Sciatic nerve (tissue), 2 donors: Measurements from ENCODE around the gene LNPEP. TPM values are rescaled to one million over a fixed set of nuclear protein-coding genes. Genes with fewer than 3 reads are reported as not detected.

ENCODE experiments used
- ATAC-seq: fragments of 200-7000 bp; cut with Tn5 transposase; one replicate; pipeline ENCODE4 v1.9.1; 2020; ENCODE audit warnings: mild to moderate bottlenecking, moderate library complexity
- DNase-seq: peaks from one replicate; pipeline ENCODE4 v3.0.0-alpha.2; 2020; ENCODE audit warnings: low spot score
- intact Hi-C: fragments of 100-400 bp; cut with DNase I; formaldehyde crosslinking; loops from one replicate; pipeline ENCODE4 v1.14.2; 2022
- total RNA-seq: library from RNA; stranded (reverse); fragmentation: NEBNext Ultra II Directional; extraction: Animal tissue kit (Norgen Biotek cat#: 25700); gene quantifications from one replicate; pipeline ENCODE4 v1.2.1, GENCODE V29; 2021
- donor health status: DM: no; HTN: no; CAD: no.
- donor health status: DM: no; HTN: no; CAD: no.

The LNPEP gene
- total RNA-seq, result 43.1 TPM

DNA sequence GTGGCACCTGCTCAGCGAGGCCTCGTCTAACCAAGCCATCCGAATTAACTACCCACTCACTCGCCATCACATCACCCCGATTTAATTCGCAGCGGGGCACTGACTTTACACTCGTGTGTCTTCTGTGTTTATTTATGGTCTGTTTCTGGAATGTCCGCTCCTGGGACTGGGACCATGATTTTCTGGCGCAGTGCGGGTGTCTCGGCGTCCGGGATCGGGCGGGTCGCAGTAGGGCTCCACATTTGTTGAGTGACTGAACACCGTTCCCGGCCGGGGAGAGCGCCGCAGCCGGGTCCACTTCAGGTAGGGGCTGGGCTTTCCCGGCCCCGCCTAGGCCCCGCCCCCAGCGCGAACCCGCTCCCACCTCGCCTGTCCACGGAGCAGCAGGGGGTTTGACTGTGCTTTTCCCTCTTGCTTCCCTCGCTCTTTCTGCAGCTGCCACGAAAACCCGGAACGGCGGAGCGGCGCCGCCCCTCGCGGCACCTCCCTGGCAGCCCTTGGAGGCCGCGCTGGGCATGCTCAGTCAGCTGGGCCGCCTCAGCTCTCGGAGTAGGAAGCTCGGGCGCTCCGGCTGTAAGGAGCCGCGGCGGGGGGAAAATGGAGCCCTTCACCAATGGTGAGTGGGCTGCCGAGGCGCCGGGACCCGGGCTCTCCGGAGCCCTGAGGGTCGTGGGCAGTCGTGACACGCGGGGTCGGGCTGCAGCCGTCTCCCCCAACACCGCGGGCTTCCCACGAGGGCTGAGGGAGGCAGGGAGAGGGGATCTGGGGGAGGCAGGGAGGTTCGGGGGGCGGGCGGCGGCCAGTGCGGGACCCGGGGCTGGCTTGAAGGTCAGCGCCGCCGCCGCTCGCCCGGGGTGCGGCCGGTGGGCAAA is at the start of gene LNPEP:
LNPEP (plus strand) TSS at position 522 of the 872 bp plus-strand sequence; CDS start at position 598, 76 bp downstream.
- intact Hi-C loops, result no loop called here
- peak; percentile 96 for ATAC-seq
- DNase-seq, result peak; percentile 97

DNA sequence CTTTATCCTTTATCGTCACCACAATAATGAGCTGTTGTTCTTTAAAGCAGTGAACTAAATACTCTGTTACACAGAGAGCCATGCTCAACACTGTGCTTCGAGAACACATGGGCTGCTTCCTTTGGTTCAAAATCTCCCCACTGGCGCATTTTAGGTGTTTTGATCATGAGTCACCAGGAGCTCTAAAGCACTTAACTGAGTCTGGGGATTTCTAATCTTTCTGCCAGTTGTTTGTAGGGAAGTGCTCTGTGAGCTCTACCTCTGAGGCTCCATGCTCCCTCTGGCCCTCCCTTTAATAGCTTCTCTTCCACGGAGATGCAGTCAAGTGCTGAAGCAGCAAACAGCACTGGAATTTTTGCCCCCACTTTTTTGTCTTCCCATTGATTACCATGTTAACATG is 42.5 kb upstream of the LNPEP start:
- ATAC-seq (no peak), DNase-seq (no peak)
- intact Hi-C loops, result loop anchor here (5.0 kb wide), 1 partner anchor 286 kb away; no protein-coding TSS in a partner anchor

DNA sequence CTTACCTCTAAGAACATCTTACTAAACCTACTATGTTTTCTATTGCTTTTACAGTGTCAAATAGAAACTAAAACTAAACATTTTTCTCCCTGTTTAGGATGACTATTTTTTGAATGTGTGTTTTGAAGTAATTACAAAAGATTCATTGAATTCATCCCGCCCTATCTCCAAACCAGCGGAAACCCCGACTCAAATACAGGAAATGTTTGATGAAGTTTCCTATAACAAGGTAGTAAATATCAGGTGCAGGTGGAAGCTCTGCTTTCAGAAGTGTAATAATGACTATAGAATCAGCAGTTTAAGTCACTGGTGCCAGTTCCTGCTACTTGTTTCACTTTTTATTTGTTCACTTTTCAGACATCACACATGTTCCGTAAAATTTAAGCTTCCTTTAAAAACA is 39.6 kb upstream of the LNPEP start:
- intact Hi-C loops, result no loop called here

DNA sequence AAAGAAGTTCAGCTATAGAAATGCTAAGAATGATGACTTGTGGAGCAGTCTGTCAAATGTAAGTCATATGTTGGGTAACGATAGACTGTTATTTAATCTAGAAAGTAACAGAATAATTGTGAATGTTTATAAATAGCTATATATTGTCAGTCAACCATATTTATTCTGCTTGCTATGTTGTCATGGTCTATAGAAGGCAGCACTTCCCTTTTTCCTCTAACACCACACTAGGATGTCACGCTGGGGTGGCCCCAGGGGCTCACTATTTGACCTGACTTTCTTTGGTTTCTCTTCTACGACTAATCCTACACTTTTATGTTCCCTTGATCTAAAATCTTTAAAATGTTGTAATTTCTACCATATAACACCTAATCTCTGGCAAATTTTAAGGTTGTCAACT is 39.1 kb upstream of the LNPEP start:
- ATAC-seq (peak; percentile 68), DNase-seq (no peak)
- intact Hi-C loops, result no loop called here

More for the DNA sequence above, 39.6 kb upstream of the LNPEP start:
- DNase-seq (no peak), ATAC-seq (peak; percentile 42)

DNA sequence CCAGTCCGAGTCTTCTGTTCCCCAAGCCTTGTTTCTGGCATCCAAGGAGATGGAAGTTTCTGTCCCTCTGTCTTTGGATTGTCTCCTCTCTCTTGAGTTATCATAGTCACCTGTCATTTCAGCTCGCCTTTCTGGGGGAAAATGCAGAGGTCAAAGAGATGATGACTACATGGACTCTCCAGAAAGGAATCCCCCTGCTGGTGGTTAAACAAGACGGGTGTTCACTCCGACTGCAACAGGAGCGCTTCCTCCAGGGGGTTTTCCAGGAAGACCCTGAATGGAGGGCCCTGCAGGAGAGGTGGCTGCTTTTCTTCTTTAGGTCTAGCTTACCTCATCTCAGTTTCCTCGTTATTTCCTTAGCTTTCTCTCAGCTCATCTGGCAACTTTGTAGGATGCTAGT is 34.5 kb upstream of the LNPEP start:
- intact Hi-C loops, result no loop called here
- no peak for ATAC-seq
- DNase-seq, result no peak

DNA sequence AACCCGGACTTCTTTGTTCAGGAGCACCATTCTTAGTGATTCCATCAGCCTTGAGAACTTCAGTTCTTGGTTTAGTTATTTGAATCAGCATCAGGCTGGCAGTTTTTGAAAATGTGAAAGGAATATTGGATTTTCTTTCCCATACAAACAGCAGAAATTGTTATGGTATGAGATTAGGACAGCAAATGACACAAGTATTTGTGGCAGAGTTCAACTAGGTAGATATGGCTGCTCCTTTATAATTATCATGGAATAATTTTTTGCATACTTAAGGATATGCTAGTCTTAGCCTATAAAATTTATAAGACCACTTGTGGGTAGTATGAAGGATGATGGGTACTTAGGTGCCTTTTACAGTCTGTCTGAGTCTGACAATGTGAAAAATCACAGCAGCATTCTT is 34.0 kb upstream of the LNPEP start:
- no peak for DNase-seq
- no peak for ATAC-seq
- intact Hi-C loops, result no loop called here

DNA sequence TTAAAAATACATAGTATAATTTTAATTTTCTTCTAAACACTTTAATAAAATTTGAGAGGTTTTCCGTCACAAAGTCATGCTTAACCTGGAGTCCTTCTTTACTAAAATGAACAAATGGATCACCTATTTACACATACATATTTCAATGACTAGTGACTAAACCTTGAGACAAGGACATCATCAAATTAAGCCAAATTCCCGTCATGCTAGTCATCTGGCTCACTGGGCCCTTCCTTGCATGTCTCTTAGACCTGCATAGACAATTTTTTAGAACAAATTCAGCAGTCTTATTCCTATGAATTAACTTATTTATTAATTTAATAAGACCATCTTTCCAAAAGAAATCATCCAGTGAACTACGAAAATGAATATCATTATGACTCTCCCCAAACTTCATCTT is 33.0 kb upstream of the LNPEP start:
- no peak for ATAC-seq
- DNase-seq, result no peak
- intact Hi-C loops, result no loop called here

DNA sequence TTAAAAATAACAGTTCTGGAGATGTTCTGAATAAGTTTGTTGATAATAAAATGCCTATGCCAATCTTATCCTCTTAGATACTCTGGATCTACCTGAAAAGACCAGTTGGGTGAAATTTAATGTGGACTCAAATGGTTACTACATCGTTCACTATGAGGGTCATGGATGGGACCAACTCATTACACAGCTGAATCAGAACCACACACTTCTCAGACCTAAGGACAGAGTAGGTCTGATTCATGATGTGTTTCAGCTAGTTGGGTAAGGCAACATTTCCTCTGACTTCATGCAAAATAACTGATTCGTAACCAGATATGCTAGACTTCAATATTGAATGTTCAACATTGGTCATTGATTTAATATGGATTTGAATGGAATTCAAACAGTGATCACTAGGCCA is 32.6 kb upstream of the LNPEP start:
- ATAC-seq, result no peak
- DNase-seq, result no peak
- intact Hi-C loops, result no loop called here

DNA sequence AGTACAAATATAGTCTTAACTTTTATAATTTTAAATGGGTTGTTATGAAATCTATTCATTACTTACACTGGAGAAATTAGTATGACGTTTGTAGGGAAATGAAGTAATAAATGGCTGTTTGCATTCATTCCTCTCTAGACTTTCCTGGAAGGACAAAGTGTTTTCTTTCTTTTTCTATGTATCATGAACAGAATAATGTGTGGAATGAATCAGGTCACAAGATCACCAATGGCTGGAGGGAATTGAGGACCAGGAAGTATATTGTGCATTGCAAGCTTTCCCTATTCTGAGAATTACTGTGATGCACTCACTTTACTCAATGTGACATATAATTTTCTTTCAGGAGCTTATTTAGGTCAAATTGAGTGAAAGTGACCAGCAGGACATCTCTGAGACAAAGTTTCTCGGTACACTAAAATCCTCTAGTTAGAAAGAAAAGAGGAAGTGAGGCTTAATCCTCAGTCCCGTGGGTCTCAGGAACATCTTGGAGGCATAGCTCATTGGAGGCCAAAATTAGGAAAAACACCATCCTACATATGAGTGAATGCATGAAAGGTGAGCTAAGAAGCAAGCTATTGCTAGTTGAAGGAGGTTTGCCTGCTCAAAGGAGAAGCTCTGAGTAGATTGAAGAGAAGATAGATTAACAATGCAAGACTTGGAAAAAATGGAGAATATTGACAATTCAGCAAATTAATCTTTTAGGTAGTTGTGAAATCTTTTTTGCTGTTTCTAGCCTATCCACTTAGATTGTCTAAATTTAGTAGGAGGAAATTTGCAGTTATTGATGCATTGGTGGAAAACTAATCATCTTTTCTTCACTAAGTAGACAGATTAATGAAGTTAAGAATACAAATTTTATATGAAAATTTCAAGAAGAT is 31.6 kb upstream of the LNPEP start:
- ATAC-seq (no peak), DNase-seq (no peak)
- intact Hi-C loops, result no loop called here

DNA sequence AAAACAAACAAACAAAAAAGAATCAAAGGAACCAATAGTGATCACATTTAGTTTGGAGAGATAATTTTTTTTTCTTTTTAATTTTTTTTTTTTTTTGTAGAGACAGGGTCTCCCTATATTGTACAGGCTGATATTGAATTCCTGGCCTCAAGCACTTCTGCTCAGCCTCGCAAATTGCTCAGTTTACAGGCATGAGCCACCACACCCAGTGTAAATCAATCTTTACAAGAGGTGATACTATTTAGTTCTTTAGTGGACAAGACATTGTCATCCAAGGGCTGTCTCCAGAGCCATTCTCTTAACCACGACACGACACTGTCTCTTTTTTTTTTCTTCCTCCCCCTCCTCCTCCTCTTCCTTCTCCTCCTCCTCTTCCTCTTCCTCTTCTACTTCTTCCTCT is 30.0 kb upstream of the LNPEP start:
- ATAC-seq (no peak), DNase-seq (no peak)
- intact Hi-C loops, result no loop called here

DNA sequence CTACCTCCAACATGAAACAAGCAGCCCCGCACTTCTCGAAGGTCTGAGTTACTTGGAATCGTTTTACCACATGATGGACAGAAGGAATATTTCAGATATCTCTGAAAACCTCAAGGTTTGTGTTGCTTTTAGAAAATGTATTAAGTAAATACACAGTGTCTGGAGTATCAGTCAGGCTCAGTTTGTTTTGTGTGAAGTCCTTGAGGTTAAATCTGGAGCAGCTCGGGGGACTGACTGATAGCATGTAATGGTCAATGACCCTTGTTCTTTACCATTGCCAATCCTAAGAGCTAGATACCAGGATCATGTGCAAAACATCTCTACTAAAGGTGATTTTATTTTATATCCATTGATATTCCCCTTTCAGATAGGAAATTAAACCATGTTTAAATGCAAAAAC is 26.9 kb upstream of the LNPEP start:
- intact Hi-C loops, result no loop called here
- ATAC-seq, result no peak
- no peak for DNase-seq

DNA sequence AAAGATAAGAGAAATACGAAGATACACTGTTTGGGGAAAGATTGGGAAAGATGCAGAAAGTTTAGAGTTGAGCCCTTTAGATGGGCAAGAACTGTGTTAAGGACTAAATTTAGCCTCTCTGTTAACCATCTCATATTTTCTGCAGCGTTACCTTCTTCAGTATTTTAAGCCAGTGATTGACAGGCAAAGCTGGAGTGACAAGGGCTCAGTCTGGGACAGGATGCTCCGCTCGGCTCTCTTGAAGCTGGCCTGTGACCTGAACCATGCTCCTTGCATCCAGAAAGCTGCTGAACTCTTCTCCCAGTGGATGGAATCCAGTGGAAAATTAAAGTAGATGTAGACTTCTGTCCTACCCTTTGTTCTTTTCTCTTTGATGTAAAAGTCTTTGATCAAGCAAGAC is 26.4 kb upstream of the LNPEP start:
- no peak for DNase-seq
- intact Hi-C loops, result no loop called here
- ATAC-seq, result no peak

DNA sequence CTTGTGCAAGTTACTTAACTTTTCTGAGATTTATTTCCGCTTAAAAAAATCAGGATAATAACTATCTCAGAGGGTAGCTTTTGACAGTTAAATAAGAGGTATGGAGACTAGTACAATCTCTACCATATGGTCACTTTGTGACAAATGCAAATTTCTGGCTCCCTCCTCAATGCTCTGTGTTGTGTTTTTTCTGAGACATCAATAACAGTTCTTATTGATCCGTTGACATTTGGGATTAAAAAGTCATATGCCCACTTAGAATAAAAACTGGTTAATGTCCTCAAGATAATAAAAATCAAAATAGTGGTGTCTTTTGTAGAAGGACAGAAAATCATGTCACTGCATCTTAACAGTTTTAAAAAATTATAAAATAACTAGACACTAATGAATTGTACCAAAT is 24.7 kb upstream of the LNPEP start:
- ATAC-seq, result no peak
- intact Hi-C loops, result no loop called here
- DNase-seq, result no peak

DNA sequence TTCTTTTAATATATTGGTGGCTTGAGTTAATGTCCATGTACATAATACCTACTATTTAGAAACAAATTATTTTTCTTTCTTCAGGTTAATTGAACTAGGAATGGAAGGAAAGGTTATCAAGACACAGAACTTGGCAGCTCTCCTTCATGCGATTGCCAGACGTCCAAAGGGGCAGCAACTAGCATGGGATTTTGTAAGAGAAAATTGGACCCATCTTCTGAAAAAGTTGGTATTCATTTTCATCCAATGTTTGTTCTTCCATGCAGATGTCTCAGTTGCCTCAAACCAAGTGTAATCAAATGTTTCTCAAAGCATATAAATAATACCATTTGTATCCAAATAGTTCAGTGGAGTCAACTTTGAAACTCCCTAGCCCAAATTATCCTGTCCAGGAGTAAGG is 22.6 kb upstream of the LNPEP start:
- ATAC-seq (no peak), DNase-seq (no peak)
- intact Hi-C loops, result no loop called here

DNA sequence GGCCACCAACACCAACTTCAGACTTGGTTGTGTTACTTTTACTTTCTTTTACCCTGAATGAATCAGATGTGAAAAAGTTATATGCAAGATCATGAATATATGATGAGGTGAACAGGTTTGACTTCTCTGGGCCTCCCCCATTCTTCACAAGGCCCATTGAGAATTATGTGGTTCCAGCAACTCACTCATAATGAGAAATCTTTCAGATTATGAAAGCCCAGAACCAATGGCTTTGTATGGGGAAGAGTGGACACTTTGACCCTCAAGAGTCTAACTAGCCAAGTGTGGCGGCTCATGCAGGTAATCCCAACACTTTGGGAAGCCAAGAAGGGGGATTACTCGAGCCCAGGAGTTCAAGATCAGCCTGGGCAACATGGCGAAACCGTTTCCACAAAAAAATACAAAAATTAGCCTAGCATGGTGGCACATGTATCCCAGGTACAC is 16.1 kb upstream of the LNPEP start:
- ATAC-seq (no peak), DNase-seq (no peak)
- intact Hi-C loops, result no loop called here

DNA sequence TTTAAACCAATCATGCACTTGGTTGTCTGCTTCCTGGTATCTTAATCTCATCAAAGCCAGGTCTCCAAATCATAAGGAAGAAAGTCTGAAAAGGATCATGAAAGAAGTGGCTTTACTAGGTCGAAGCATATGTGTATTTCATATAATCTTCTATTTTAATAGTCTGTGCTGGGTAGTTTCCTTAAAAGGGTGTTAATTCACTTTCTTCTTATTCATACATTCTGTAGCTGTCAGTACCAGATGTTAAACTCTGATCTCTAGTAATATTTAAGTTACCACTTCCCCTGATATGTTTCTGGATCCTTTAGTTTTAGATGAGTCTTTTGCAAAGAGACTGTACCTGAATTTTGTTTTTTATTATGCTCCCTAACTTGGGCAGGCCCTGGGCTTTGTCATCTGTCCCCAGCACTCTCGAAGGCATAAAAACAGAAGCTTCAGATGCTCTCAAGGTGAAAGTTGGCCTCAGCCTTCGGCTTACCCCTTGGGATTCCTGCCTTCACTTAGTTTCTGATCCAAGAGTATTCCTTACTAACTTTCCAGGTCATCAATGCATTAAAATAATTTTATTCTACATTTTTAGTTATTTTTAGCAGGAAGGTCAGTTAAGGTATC is 15.0 kb upstream of the LNPEP start:
- DNase-seq (no peak), ATAC-seq (no peak)
- intact Hi-C loops, result no loop called here

DNA sequence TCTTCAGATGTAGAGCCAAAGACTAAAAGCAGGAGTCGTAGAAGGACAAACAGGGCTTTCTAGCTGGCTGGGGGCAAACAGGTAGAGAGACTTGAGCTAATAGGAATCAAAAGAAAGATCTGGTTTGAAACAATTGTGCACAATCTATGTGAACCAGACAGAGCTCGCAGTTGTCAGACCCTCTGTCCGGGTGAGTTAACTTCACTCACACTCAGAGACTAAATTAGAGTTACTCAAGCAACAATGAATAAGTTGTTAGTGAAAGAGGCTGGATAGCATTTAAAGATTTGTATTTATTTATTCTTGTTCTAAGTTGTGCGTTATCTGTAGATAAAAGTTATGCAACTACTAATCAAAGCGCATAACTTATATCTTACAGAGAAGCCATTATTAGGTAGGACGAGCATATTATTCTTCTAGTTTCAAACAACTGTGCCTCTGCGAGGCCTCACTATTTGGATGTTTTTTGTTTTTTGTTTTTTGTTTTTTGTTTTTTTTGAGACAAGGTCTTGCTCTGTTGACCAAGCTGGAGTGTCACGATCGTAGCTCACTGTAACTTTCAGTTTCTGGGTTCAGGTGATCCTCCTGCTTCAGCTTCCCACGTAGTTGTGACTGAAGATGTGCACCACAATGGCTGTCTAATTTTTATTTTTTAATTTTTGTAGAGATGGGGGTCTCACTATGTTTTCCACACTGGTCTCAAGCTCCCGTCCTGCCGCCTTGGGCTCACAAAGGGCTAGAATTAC is 13.2 kb upstream of the LNPEP start:
- ATAC-seq (no peak), DNase-seq (no peak)
- intact Hi-C loops, result no loop called here

DNA sequence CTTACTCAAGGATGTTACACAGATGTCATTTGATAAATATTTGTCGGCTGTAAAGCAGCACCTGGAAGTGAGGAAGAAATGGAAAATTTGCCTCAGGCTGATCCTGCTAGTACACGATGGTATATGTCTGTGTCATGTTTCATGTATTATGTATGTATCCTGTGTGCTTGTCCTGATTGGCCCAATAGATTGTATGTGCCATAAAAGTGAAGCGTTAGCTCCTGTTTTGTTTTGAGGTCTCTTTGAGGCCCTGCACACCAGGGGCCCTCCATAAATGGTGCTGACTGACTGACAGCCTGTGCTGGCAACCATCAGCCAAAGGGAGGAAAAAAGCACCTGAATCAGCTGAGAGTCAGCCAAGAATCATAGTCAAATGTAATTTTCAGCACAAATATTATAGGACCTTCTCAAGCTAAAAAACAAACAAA is 11.8 kb upstream of the LNPEP start:
- no peak for DNase-seq
- no peak for ATAC-seq
- intact Hi-C loops, result no loop called here

DNA sequence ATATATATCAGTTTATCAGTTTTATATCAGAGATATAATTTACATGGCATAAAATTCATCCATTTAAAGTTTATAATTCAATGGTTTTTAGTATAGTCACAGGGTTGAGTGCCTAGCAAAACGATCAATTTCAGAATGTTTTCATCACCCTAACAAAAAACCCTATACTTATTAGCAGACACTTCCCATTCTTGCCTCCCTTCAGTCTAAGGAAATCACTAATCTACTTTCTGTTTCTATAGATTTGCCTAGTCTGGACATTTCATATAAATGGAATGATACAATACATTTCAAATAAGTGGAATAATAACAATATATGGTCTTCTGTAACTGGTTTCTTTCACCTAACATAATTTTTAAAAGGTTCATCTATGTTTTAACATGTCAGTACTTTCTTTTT is 9.6 kb upstream of the LNPEP start:
- intact Hi-C loops, result no loop called here
- DNase-seq, result no peak
- no peak for ATAC-seq
